HL-60 (cell line): ENCODE results near the gene GABRR2.

Experiments used
- CTCF ChIP-seq: IDR thresholded peaks from one replicate; pipeline ENCODE4 v1.5.1; 2011; ENCODE audit warnings: low read length, control low read depth, inconsistent platforms; ENCODE audit not compliant: insufficient read depth
- GABPA ChIP-seq: IDR thresholded peaks from 2 replicates; pipeline ENCODE4 v1.6.1; 2012; ENCODE audit warnings: low read depth

DNA sequence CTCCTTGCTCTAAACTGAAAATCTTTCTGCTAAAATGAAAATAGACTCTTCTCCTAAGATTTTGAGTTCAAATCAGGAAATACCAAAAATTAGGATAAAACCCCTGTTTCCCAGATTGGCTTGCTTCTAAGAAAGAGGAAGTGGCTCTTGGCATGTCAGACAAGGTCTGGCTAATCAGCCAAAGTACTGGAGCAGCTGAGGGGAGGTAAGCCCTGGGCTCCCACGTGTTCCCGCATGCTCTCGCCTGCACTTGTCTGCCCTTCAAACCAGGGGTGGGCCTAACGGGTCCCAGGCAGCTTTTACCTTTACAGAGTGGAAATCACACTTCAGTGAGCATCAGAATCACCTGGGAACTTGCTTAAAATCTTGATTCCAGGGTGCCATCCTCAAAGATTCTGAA is 54.8 kb downstream of the GABRR2 start:
- TF ChIP-seq GABPA (no peak), CTCF (no peak)
